ENCODE results near the gene PJVK.
A peak's percentile ranks its signal among the peaks of the same experiment; 100 is the strongest.
"Not testable (repeated sequence)": the region's sequence is repeated elsewhere in the genome, so short reads cannot be mapped to it uniquely, and the experiment has no call there.

The PJVK gene, protein sequence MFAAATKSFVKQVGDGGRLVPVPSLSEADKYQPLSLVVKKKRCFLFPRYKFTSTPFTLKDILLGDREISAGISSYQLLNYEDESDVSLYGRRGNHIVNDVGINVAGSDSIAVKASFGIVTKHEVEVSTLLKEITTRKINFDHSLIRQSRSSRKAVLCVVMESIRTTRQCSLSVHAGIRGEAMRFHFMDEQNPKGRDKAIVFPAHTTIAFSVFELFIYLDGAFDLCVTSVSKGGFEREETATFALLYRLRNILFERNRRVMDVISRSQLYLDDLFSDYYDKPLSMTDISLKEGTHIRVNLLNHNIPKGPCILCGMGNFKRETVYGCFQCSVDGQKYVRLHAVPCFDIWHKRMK

GRCh38 chr2:178450774-178451525 is at the start of gene PJVK, which contains the start of gene PRKRA:
TSS of gene PJVK (plus strand) at chr2:178451378. CDS start at chr2:178453410, 2,032 bp downstream.
TSS of gene PRKRA (minus strand) at chr2:178451175. CDS start at chr2:178451030, 145 bp downstream.
- TF ChIP-seq, protein P1, sequence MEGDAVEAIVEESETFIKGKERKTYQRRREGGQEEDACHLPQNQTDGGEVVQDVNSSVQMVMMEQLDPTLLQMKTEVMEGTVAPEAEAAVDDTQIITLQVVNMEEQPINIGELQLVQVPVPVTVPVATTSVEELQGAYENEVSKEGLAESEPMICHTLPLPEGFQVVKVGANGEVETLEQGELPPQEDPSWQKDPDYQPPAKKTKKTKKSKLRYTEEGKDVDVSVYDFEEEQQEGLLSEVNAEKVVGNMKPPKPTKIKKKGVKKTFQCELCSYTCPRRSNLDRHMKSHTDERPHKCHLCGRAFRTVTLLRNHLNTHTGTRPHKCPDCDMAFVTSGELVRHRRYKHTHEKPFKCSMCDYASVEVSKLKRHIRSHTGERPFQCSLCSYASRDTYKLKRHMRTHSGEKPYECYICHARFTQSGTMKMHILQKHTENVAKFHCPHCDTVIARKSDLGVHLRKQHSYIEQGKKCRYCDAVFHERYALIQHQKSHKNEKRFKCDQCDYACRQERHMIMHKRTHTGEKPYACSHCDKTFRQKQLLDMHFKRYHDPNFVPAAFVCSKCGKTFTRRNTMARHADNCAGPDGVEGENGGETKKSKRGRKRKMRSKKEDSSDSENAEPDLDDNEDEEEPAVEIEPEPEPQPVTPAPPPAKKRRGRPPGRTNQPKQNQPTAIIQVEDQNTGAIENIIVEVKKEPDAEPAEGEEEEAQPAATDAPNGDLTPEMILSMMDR (IDR thresholded peaks at IDR 0.05; ENCODE audit: low read length, missing control alignments): no peak
- peak; percentile 98 for DNase-seq (ENCODE audit: low read depth)
- peak within 1 kb of the TSS; percentile 84 for H3K4me3 ChIP-seq (replicated peaks; ENCODE audit: low read depth, low read length)

DNA sequence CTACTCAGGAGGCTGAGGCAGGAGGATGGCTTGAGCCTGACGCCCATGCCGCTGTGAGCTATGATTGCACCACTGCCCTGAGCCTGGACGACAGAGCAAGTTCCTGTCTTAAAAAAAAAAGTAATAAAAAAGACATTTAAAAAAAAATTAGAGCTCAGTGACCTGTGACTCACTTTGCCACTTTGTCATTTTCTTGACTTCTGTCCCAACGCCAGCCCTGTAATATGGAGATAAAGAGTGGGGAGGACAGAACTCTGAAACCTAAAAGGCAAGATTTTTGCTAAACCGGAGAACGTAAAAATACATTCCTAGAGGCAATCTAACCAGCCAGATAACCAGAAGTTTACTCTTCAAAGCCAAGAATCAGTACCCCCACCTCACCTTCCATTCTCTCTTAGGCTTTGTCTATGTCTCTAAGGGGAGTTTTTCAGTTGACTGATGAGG is 49.2 kb upstream of the PJVK start:
- DNase-seq (ENCODE audit: low read depth): no peak
- TF ChIP-seq, protein P1 (IDR thresholded peaks at IDR 0.05; ENCODE audit: low read length, missing control alignments): no peak
- H3K4me3 ChIP-seq (replicated peaks; ENCODE audit: low read depth, low read length): no peak overlapping the region

GRCh38 chr2:178403671-178404306 is 47.4 kb upstream of the PJVK start:
- no peak overlapping the region for H3K4me3 ChIP-seq (replicated peaks; ENCODE audit: low read depth, low read length)
- TF ChIP-seq, protein P1 (IDR thresholded peaks at IDR 0.05; ENCODE audit: low read length, missing control alignments): no peak
- DNase-seq (ENCODE audit: low read depth): no peak

DNA sequence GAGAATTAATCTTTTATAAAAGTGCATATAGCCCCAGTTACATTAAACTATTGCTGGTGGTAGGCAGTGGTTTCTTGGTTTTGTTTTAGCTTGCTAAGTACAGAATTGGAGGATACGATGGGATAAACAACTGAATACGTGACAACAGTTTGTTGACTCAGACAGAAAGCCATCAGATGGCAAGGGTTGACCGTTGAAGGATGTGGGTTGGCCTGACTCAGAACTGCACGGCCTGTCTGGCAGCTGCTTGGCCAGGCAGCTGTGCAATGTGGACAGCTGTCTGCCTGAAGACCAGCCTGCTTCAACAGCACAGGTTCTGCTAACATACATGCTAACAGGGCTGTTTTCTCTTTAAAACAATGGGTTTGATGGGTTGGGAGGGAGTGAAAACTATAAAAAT is 46.8 kb upstream of the PJVK start:
- H3K4me3 ChIP-seq (replicated peaks; ENCODE audit: low read depth, low read length): no peak overlapping the region
- peak; percentile 73 for DNase-seq (ENCODE audit: low read depth)
- TF ChIP-seq, protein P1 (IDR thresholded peaks at IDR 0.05; ENCODE audit: low read length, missing control alignments): no peak

DNA sequence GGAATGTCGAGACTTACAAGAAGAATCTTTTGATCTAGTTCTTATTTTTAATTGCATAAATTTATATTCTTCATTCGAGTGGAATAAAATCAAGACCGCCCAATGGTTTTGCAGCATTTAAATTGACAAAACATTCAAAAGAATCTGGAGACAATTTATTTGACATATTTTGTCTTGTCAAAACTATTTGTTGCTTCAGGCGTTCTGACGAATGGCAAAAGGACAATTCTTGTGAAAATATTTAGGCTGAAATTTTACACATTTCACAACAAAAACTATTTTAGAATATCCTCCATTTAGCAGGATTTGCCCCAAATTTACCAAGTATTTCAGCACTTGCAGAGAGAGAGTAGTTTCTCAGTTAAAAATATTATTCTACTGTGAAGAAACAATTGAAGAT is 41.9 kb upstream of the PJVK start:
- DNase-seq (ENCODE audit: low read depth): no peak
- TF ChIP-seq, protein P1 (IDR thresholded peaks at IDR 0.05; ENCODE audit: low read length, missing control alignments): no peak
- H3K4me3 ChIP-seq (replicated peaks; ENCODE audit: low read depth, low read length): no peak overlapping the region

- TF ChIP-seq, protein P1 (IDR thresholded peaks at IDR 0.05; ENCODE audit: low read length, missing control alignments): no peak
- no peak overlapping the region for H3K4me3 ChIP-seq (replicated peaks; ENCODE audit: low read depth, low read length)
- DNase-seq (ENCODE audit: low read depth): no peak
Observed at GRCh38 chr2:178412047-178412446, 39.1 kb upstream of the PJVK start.

GRCh38 chr2:178412453-178412852 is 38.7 kb upstream of the PJVK start:
- H3K4me3 ChIP-seq (replicated peaks; ENCODE audit: low read depth, low read length); DNase-seq (ENCODE audit: low read depth): not testable (repeated sequence)
